ENCODE data around the gene CHRNA4.

The CHRNA4 gene

GRCh38 chr20:63360850-63361518 is at the start of gene CHRNA4:
Gene CHRNA4 (minus strand): TSS chr20:63361349. CDS start chr20:63361165, 184 bp downstream.
- no peak for DNase-seq

- no peak for DNase-seq
Observed at GRCh38 chr20:63409834-63410435, 48.8 kb upstream of the CHRNA4 start.

- DNase-seq = peak; percentile 24
Observed at GRCh38 chr20:63409066-63409833, 48.1 kb upstream of the CHRNA4 start.

- DNase-seq = no peak
Observed at GRCh38 chr20:63408684-63409046, 47.5 kb upstream of the CHRNA4 start.

GRCh38 chr20:63407928-63408683 is 47.0 kb upstream of the CHRNA4 start:
- no peak for DNase-seq

GRCh38 chr20:63406617-63407245 is 45.6 kb upstream of the CHRNA4 start:
- no peak for DNase-seq

GRCh38 chr20:63406011-63406410 is 44.9 kb upstream of the CHRNA4 start:
- no peak for DNase-seq

- DNase-seq = no peak
Observed at GRCh38 chr20:63405102-63405730, 44.1 kb upstream of the CHRNA4 start.

- no peak for DNase-seq
Observed at GRCh38 chr20:63404129-63405085, 43.3 kb upstream of the CHRNA4 start.

GRCh38 chr20:63403403-63404105 is 42.4 kb upstream of the CHRNA4 start:
- no peak for DNase-seq

GRCh38 chr20:63402860-63403220 is 41.7 kb upstream of the CHRNA4 start:
- DNase-seq = no peak

- no peak for DNase-seq
Observed at GRCh38 chr20:63402181-63402859, 41.2 kb upstream of the CHRNA4 start.

- DNase-seq = no peak
Observed at GRCh38 chr20:63401384-63402110, 40.4 kb upstream of the CHRNA4 start.

- no peak for DNase-seq
Observed at GRCh38 chr20:63400486-63401210, 39.5 kb upstream of the CHRNA4 start.

- DNase-seq = no peak
Observed at GRCh38 chr20:63399596-63400375, 38.6 kb upstream of the CHRNA4 start.

GRCh38 chr20:63398744-63399514 is 37.8 kb upstream of the CHRNA4 start:
- no peak for DNase-seq

GRCh38 chr20:63397946-63398450 is 36.8 kb upstream of the CHRNA4 start:
- DNase-seq = no peak
